CD14-positive monocyte (primary cell): Measurements from ENCODE around the gene RARRES1. TPM values are rescaled to one million over a fixed set of nuclear protein-coding genes. Genes with fewer than 3 reads are reported as not detected.

Source experiments
- DNase-seq, 3 donors: peaks; one replicate each; pipeline ENCODE4 v3.0.0-alpha.2; 2011 to 2022
- H2AFZ ChIP-seq: 2 replicates; pipeline ENCODE4 v1.6.0; 2012; ENCODE audit warnings: mild to moderate bottlenecking, low read depth, low read length, inconsistent platforms; ENCODE audit not compliant: insufficient read depth, poor library complexity, severe bottlenecking
- H3K27ac ChIP-seq, 2 donors: 1 replicate in 1 of 2; 2 replicates in 1 of 2; pipeline ENCODE4 v1.5.1; 2012 to 2013; ENCODE audit warnings: low read length in 2 of 2, control low read depth in 1 of 2, inconsistent platforms in 1 of 2, low read depth in 1 of 2, mild to moderate bottlenecking in 1 of 2
- H3K27me3 ChIP-seq, 2 donors: one replicate each; pipeline versions ENCODE4 v1.6.0 to v1.6.1; 2011 to 2013; ENCODE audit warnings: low read length in 2 of 2; ENCODE audit not compliant: control insufficient read depth in 2 of 2, insufficient read depth in 2 of 2
- H3K36me3 ChIP-seq, 2 donors: replicated peaks in 1 of 2; 1 replicate in 1 of 2; 2 replicates in 1 of 2; pipeline versions ENCODE4 v1.5.1 to v1.6.1; 2012 to 2013; ENCODE audit warnings: low read length in 2 of 2, control low read depth in 1 of 2, inconsistent platforms in 1 of 2, mild to moderate bottlenecking in 1 of 2; ENCODE audit not compliant: insufficient read depth in 2 of 2, control insufficient read depth in 1 of 2
- H3K4me1 ChIP-seq, 2 donors: 1 replicate in 1 of 2; 2 replicates in 1 of 2; pipeline versions ENCODE4 v1.5.1 to v1.6.1; 2012 to 2013; ENCODE audit warnings: low read length in 2 of 2, control low read depth in 1 of 2, inconsistent platforms in 1 of 2, mild to moderate bottlenecking in 1 of 2, moderate library complexity in 1 of 2; ENCODE audit not compliant: insufficient read depth in 2 of 2, control insufficient read depth in 1 of 2
- H3K4me2 ChIP-seq: replicated peaks from 2 replicates; pipeline ENCODE3; 2012; ENCODE audit warnings: low read length, moderate library complexity, mild to moderate bottlenecking; ENCODE audit not compliant: poor library complexity, severe bottlenecking; ENCODE audit errors: extremely low read depth
- H3K4me3 ChIP-seq, 3 experiments: fragments of 200-600 bp in 1 of 3; sonication (generic) in 1 of 3; replicated peaks in 1 of 3; 1 replicate in 2 of 3; 2 replicates in 1 of 3; pipeline ENCODE4 v1.5.1; 2011 to 2013; ENCODE audit warnings: low read length in 3 of 3, mild to moderate bottlenecking in 3 of 3, control low read depth in 2 of 3, low read depth in 2 of 3, inconsistent platforms in 1 of 3, moderate library complexity in 1 of 3
- H3K79me2 ChIP-seq: 2 replicates; pipeline ENCODE4 v1.6.0; 2012; ENCODE audit warnings: mild to moderate bottlenecking, control low read depth, inconsistent platforms, low read length, moderate library complexity; ENCODE audit not compliant: insufficient read depth
- H3K9ac ChIP-seq: 2 replicates; pipeline ENCODE4 v1.6.0; 2017; ENCODE audit warnings: low read length, mild to moderate bottlenecking; ENCODE audit not compliant: insufficient read depth, poor library complexity, severe bottlenecking
- H3K9me3 ChIP-seq, 2 donors: replicated peaks in 1 of 2; 1 replicate in 1 of 2; 2 replicates in 1 of 2; pipeline versions ENCODE4 v1.5.1 to v1.6.1; 2012 to 2013; ENCODE audit warnings: low read length in 2 of 2, control low read depth in 1 of 2; ENCODE audit not compliant: control insufficient read depth in 1 of 2, insufficient read depth in 1 of 2
- H4K20me1 ChIP-seq: 2 replicates; pipeline ENCODE4 v1.6.0; 2012; ENCODE audit warnings: mild to moderate bottlenecking, low read length, control low read depth, moderate library complexity; ENCODE audit not compliant: insufficient read depth
- H3K27ac Mint-ChIP-seq, 7 donors: one replicate each; pipeline ENCODE4 v1.8.0; 2020; ENCODE audit warnings: mild to moderate bottlenecking in 7 of 7, mixed read lengths in 7 of 7, moderate library complexity in 6 of 7, inconsistent platforms in 2 of 7
- H3K27me3 Mint-ChIP-seq, 3 donors: one replicate each; pipeline ENCODE4 v1.8.0; 2021 to 2022; ENCODE audit warnings: low read depth in 3 of 3, mild to moderate bottlenecking in 3 of 3, mixed read lengths in 3 of 3, moderate library complexity in 3 of 3, inconsistent platforms in 1 of 3
- H3K36me3 Mint-ChIP-seq, 2 donors: one replicate each; pipeline ENCODE4 v1.8.0; 2020; ENCODE audit warnings: mixed read lengths in 2 of 2, inconsistent platforms in 1 of 2, mild to moderate bottlenecking in 1 of 2
- H3K4me1 Mint-ChIP-seq: one replicate; pipeline ENCODE4 v1.8.0; 2020; ENCODE audit warnings: mild to moderate bottlenecking, mixed read lengths
- H3K4me3 Mint-ChIP-seq, 2 donors: one replicate each; pipeline ENCODE4 v1.8.0; 2020; ENCODE audit warnings: mild to moderate bottlenecking in 2 of 2, mixed read lengths in 2 of 2, moderate library complexity in 1 of 2
- H3K9me3 Mint-ChIP-seq, 7 donors: one replicate each; pipeline ENCODE4 v1.8.0; 2020 to 2022; ENCODE audit warnings: mixed read lengths in 7 of 7, mild to moderate bottlenecking in 6 of 7, moderate library complexity in 6 of 7, inconsistent platforms in 2 of 7
- WGBS: methylation state at CpG from one replicate; pipeline ENCODE4 v1.1.5; 2013; ENCODE audit warnings: missing lambda C conversion rate; ENCODE audit not compliant: insufficient coverage; 5-methylcytosine and 5-hydroxymethylcytosine counted together
- intact Hi-C, 2 donors: fragments of 100-400 bp; cut with micrococcal nuclease; formaldehyde crosslinking; loops; one replicate each; pipeline versions ENCODE4 v1.15.0 to v1.15.1; 2023
- polyA plus RNA-seq, 3 donors: library from polyadenylated mRNA; depleted of rRNA in 1 of 3; unstranded in 2 of 3; stranded (reverse) in 1 of 3; fragments of 300-500 nt in 2 of 3; fragments of >200 nt in 1 of 3; fragmentation: Illumina TruSeq in 2 of 3; gene quantifications; 1 replicate in 2 of 3; 2 replicates in 1 of 3; pipeline ENCODE4 v1.2.3, GENCODE V29; 2012 to 2021
- TF ChIP-seq, protein P1 (sequence below): fragments of 200-600 bp; IDR thresholded peaks from one replicate; pipeline ENCODE4 v1.8.0; 2022; ENCODE audit warnings: antibody characterized with exemption, mild to moderate bottlenecking

The RARRES1 gene
- polyA plus RNA-seq, 3 donors, result not detected

DNA sequence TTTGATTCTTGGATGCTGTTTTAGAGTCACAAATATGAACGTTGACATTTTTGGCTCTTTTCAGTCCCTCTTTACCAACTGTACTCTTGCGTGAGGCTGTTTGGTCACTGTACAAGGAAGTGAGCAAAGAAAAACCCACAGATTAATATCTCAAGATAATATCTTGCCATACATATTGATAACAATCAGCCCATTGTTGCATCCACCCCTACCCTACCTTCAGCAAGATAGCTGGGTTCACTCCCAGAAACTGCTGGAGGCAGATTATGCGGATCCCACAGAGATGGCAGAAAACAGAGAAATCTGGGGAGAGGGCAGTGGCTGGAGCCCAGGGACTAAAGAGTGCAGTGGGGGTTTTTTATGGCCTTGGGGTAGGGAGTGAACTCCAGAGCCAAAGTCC lies 39.7 kb upstream of the RARRES1 start:
- no peaks in the 10 kb centered on the region for H4K20me1 ChIP-seq
- peaks cover 4% of the 10 kb centered on the region for H3K4me1 Mint-ChIP-seq
- no peak overlapping the region for H3K4me2 ChIP-seq
- H3K9me3 Mint-ChIP-seq, result no peaks in the 10 kb centered on the region
- H3K27me3 ChIP-seq, result no peaks in the 10 kb centered on the region
- no peak for DNase-seq
- WGBS, result 90% methylated on average over 2 of the region's 3 CpGs
- TF ChIP-seq, protein P1, sequence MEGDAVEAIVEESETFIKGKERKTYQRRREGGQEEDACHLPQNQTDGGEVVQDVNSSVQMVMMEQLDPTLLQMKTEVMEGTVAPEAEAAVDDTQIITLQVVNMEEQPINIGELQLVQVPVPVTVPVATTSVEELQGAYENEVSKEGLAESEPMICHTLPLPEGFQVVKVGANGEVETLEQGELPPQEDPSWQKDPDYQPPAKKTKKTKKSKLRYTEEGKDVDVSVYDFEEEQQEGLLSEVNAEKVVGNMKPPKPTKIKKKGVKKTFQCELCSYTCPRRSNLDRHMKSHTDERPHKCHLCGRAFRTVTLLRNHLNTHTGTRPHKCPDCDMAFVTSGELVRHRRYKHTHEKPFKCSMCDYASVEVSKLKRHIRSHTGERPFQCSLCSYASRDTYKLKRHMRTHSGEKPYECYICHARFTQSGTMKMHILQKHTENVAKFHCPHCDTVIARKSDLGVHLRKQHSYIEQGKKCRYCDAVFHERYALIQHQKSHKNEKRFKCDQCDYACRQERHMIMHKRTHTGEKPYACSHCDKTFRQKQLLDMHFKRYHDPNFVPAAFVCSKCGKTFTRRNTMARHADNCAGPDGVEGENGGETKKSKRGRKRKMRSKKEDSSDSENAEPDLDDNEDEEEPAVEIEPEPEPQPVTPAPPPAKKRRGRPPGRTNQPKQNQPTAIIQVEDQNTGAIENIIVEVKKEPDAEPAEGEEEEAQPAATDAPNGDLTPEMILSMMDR, result no peak
- H3K36me3 Mint-ChIP-seq, result peaks cover 0 to 2% of the 10 kb centered on the region in 2 donors
- no peak overlapping the region for H3K27ac Mint-ChIP-seq
- no peaks in the 10 kb centered on the region for H3K9me3 ChIP-seq
- no peak overlapping the region for H3K4me3 ChIP-seq
- no peak overlapping the region for H3K4me3 Mint-ChIP-seq
- H3K36me3 ChIP-seq, result no peaks in the 10 kb centered on the region
- no peak overlapping the region for H3K9ac ChIP-seq
- no peak overlapping the region for H3K27ac ChIP-seq
- intact Hi-C loops, result no loop called here
- H3K4me1 ChIP-seq, result no peaks in the 10 kb centered on the region
- H2AFZ ChIP-seq, result no peak overlapping the region
- H3K27me3 Mint-ChIP-seq, result peaks cover 2 to 3% (median 3%) of the 10 kb centered on the region in 3 donors
- H3K79me2 ChIP-seq, result no peaks in the 10 kb centered on the region

DNA sequence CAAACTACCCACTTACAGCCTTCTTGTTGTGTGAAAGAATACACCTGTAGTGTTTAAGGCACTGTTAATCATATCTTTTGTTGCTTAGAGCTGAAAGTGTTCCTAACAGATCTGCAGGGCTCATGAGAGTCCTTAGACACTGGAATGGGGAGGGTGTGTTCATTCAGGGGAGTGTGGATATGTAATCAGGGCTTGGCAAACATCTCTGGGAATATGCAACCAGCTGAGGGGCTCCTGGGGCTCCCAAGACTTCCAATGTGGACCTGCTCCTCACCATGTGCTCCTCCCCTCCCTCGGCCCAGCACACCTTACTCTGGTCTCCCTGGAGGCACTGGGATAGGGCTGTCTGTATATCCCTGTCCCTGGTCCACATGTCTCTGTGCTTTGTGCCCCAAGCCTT lies 39.3 kb upstream of the RARRES1 start:
- Histone ChIP-seq H3K4me2 (no peak overlapping the region), H3K27ac (no peak overlapping the region), H3K36me3 (no peaks in the 10 kb centered on the region), H2AFZ (no peak overlapping the region), H3K9me3 (no peaks in the 10 kb centered on the region), H3K9ac (no peak overlapping the region), H3K4me3 (no peak overlapping the region), H4K20me1 (no peaks in the 10 kb centered on the region), H3K27me3 (no peaks in the 10 kb centered on the region), H3K4me1 (no peaks in the 10 kb centered on the region), H3K79me2 (no peaks in the 10 kb centered on the region)
- H3K4me3 Mint-ChIP-seq, result no peak overlapping the region
- no peak overlapping the region for H3K27ac Mint-ChIP-seq
- no peak for DNase-seq
- WGBS, result 100% methylated on average over 1 of the region's 1 CpG
- intact Hi-C loops, result no loop called here
- TF ChIP-seq, protein P1, result no peak
- peaks cover 0 to 2% of the 10 kb centered on the region in 2 donors for H3K36me3 Mint-ChIP-seq
- H3K9me3 Mint-ChIP-seq, result no peaks in the 10 kb centered on the region
- H3K27me3 Mint-ChIP-seq, result peaks cover 2 to 3% (median 3%) of the 10 kb centered on the region in 3 donors
- H3K4me1 Mint-ChIP-seq, result peaks cover 1% of the 10 kb centered on the region
